ENCODE data around the gene TMEM168.

The TMEM168 gene

DNA sequence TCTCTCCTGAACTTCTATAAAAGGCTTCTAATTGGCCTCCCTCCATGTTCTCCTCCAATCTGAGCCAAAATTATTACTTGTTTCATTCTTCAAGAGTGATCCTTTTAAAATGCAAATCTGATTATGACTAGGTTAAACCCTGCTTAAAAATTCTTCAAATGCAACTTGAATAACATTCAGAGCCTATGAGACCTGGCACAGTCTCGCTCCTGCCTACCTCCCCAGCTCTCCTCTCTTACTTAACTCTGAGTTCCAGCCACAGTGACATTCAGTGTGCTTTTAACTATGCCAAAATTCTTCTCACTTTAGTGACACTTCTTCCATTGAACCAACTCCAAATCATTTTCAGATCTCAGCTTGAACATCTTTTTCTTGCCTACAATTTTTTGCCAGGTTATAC, 68.8 kb downstream of the TMEM168 start:
- no peak for DNase-seq (ENCODE audit: low spot score)

DNA sequence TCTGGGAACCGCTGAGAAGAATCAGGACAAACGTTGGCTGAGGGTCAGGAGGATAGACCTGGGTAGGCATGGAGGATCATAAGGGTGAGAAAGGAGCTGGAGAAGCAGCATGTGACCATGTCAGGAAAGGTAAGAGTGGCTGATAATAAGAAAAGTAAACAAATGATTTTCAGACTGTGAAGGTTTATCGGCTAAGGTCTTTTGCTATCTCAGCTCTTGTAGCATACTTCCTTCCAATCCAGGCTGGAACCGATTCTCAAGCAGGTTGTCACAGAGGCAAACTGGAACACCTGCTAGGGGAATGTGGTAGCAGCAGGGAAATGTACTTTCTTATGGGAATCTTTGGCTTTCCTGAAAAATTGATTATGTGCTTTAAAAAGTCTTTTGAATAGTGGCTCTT, 74.7 kb downstream of the TMEM168 start:
- DNase-seq (ENCODE audit: low spot score), result no peak

DNA sequence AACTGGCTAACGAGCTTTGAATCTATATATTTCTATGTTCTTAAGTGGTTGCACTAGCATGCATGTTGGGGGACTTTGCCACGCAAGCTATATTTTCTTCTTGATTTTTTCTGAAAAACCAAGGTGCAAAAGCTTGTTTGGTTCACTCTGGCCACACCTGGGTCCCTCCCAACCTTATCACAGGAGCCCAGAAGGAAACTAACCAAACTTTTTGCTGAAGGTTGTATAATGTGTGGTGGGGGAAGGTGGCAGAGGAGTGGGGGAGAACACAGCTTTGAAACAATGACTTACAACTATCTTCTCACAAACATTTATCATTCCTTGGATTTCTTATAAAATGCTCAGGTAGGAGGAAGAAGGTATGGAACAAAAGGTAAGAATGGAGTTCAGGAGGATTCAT, 75.3 kb downstream of the TMEM168 start:
- no peak for DNase-seq (ENCODE audit: low spot score)

Measured in kidney tubule cell (primary cell).